ENCODE data around the gene CHD2.

CHD2 gene

GRCh38 chr15:93047621-93048425 is 147.7 kb downstream of the CHD2 start:
- DNase-seq (ENCODE audit: insufficient read length, low spot score) (no peak), FAIRE-seq (no peak)
- TF ChIP-seq POU2F2 (IDR thresholded peaks at IDR 0.05; ENCODE audit: low read depth, low read length): no peak
- no peak for TF ChIP-seq POLR2A (IDR thresholded peaks at IDR 0.05; ENCODE audit: low read depth, low read length)
- no peak for TF ChIP-seq SPI1 (IDR thresholded peaks at IDR 0.05; ENCODE audit: low read depth, low read length)
- TF ChIP-seq PAX5 (IDR thresholded peaks at IDR 0.05; ENCODE audit: insufficient read depth, low read length, severe bottlenecking): no peak
- no peak for TF ChIP-seq POLR2AphosphoS5 (IDR thresholded peaks at IDR 0.05; ENCODE audit: low read depth, low read length)
- no peak for TF ChIP-seq TAF1 (IDR thresholded peaks at IDR 0.05; ENCODE audit: low read depth, low read length)

- TF ChIP-seq PAX5 (IDR thresholded peaks at IDR 0.05; ENCODE audit: insufficient read depth, low read length, severe bottlenecking): no peak
- no peak for FAIRE-seq
- no peak for DNase-seq (ENCODE audit: insufficient read length, low spot score)
Observed at GRCh38 chr15:93048426-93048721, 148.2 kb downstream of the CHD2 start.

- DNase-seq (ENCODE audit: insufficient read length, low spot score): no peak
- FAIRE-seq: no peak
Observed at GRCh38 chr15:93048759-93049161, 148.6 kb downstream of the CHD2 start.

DNA sequence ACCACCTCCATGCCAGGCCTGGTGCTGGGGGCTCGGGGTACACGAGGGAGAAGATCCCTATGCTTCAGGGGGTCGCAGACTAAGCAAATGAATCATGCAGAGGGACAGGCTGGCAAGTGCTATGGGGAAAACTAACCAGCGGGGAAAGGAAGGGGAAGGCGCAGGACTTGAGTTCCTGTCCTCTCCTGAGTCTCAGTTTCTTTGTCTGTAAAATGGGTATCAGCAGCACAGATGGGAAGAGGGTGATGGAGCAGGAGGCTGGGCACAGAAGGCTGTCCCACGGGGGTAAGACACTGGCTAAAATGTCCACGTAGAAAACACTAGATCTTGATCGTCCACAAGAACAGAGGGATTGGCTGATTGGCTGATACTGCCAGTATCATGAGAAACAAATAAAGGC is 149.1 kb downstream of the CHD2 start:
- no peak for TF ChIP-seq POLR2A (IDR thresholded peaks at IDR 0.05; ENCODE audit: low read depth, low read length)
- TF ChIP-seq POLR2AphosphoS5 (IDR thresholded peaks at IDR 0.05; ENCODE audit: low read depth, low read length): no peak
- TF ChIP-seq TAF1 (IDR thresholded peaks at IDR 0.05; ENCODE audit: low read depth, low read length): no peak
- TF ChIP-seq PAX5 (IDR thresholded peaks at IDR 0.05; ENCODE audit: insufficient read depth, low read length, severe bottlenecking): no peak
- TF ChIP-seq POU2F2 (IDR thresholded peaks at IDR 0.05; ENCODE audit: low read depth, low read length): no peak
- TF ChIP-seq SPI1 (IDR thresholded peaks at IDR 0.05; ENCODE audit: low read depth, low read length): no peak
- DNase-seq (ENCODE audit: insufficient read length, low spot score): no peak
- no peak for FAIRE-seq

More at GRCh38 chr15:93048759-93049161, 148.6 kb downstream of the CHD2 start:
- TF ChIP-seq PAX5 (IDR thresholded peaks at IDR 0.05; ENCODE audit: insufficient read depth, low read length, severe bottlenecking): no peak
- no peak for TF ChIP-seq TAF1 (IDR thresholded peaks at IDR 0.05; ENCODE audit: low read depth, low read length)
- TF ChIP-seq POU2F2 (IDR thresholded peaks at IDR 0.05; ENCODE audit: low read depth, low read length): no peak
- no peak for TF ChIP-seq POLR2A (IDR thresholded peaks at IDR 0.05; ENCODE audit: low read depth, low read length)
- no peak for TF ChIP-seq POLR2AphosphoS5 (IDR thresholded peaks at IDR 0.05; ENCODE audit: low read depth, low read length)
- TF ChIP-seq SPI1 (IDR thresholded peaks at IDR 0.05; ENCODE audit: low read depth, low read length): no peak

DNA sequence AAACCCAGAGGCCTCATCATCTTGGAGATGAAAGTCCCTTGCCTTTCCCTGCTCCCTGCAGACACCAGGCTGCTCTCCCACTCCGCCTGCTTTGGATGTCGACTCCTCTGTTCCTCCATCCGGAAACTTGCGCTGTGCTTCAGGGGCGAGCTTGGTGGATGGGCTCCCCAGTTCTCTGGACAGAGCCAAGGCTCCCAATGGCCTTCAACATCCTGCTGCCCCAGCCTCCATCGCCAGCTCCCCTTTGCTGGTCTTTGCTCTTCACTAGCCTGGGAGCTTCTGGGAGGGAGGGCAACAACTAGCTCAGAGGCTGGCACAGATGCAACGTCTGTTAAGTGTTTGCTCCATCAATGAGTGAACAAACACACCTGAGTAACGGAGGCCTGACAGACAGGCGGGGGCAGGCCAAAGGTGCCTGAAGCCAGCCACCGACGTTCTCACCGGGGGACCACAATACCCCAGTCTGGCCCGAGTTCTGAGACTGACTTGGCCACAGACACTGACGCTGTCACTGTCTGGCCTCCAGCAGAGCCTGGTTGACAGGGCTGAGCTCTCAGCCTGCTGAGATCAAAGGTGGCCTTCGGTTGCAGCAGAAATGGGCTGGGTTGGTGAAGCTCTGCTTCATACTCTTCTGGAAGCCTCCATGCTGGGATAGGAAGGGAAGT is 149.9 kb downstream of the CHD2 start:
- DNase-seq (ENCODE audit: insufficient read length, low spot score) (no peak), FAIRE-seq (no peak)
- TF ChIP-seq POLR2A (IDR thresholded peaks at IDR 0.05; ENCODE audit: low read depth, low read length): no peak

DNA sequence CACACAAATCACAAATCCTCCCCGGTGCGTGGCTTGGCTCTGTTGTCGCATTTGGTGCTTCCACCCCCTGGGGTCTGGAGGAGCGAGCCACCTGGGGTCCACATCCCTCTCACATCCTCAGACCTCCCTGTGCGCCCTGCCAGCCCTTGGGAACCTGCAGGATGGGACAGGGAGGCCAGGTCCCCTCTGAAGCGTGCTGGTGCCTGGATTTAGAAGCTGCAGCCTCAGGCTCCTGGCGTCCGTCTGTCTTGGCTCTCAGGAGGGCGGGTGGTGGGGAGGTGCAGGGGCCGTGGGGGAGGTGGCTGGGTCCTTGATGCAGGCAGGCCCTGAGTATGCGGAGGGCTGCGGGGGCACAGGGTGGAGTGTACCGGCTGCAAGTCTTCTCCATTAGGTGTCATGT is 150.5 kb downstream of the CHD2 start:
- no peak for TF ChIP-seq POLR2A (IDR thresholded peaks at IDR 0.05; ENCODE audit: low read depth, low read length)
- TF ChIP-seq POU2F2 (IDR thresholded peaks at IDR 0.05; ENCODE audit: low read depth, low read length): no peak
- TF ChIP-seq PAX5 (IDR thresholded peaks at IDR 0.05; ENCODE audit: insufficient read depth, low read length, severe bottlenecking): no peak
- TF ChIP-seq SPI1 (IDR thresholded peaks at IDR 0.05; ENCODE audit: low read depth, low read length): no peak
- no peak for TF ChIP-seq TAF1 (IDR thresholded peaks at IDR 0.05; ENCODE audit: low read depth, low read length)
- no peak for TF ChIP-seq POLR2AphosphoS5 (IDR thresholded peaks at IDR 0.05; ENCODE audit: low read depth, low read length)
- FAIRE-seq: no peak
- DNase-seq (ENCODE audit: insufficient read length, low spot score): no peak

DNA sequence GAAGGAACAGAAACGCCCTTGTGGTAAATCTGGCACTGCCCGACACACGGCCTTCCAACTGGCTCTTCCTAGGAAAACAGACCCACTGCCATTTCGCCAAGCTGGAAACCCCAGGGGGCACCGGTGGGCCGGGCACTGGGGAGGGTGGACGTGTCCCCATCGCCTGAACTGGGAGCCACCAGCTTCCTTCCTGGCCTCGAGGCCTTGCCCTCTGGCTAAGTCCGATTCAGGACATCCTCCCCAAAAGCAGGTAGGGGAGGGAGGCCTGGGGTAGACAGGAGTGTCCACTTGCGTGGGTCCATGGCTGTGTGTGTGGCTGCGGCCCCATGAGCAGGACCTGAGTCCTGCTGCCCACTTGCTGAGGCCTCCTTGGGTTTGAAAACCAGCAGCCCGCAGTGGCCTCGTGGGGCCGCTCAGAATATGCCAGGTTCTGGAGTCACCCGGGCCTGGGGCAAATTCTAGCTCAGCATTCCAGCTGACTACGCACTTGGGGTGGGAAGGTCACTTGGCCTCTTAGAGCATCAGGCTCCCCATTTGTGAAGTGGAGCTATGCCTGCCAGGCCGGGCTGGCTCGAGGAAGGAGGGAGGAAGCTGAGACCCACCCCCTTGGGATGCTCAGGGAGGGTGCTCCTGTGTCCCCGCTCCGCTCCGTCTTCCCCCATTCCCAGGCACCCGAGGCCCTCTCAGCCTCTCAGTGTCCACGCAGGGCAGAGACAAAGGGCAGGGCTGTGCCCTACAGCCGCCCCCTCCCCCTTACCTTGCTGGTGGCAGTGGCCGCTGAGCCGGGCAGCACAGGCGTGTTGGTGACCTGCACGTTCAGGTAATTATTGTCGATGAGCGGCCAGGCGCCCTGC is 151.3 kb downstream of the CHD2 start:
- no peak for FAIRE-seq
- no peak for DNase-seq (ENCODE audit: insufficient read length, low spot score)

DNA sequence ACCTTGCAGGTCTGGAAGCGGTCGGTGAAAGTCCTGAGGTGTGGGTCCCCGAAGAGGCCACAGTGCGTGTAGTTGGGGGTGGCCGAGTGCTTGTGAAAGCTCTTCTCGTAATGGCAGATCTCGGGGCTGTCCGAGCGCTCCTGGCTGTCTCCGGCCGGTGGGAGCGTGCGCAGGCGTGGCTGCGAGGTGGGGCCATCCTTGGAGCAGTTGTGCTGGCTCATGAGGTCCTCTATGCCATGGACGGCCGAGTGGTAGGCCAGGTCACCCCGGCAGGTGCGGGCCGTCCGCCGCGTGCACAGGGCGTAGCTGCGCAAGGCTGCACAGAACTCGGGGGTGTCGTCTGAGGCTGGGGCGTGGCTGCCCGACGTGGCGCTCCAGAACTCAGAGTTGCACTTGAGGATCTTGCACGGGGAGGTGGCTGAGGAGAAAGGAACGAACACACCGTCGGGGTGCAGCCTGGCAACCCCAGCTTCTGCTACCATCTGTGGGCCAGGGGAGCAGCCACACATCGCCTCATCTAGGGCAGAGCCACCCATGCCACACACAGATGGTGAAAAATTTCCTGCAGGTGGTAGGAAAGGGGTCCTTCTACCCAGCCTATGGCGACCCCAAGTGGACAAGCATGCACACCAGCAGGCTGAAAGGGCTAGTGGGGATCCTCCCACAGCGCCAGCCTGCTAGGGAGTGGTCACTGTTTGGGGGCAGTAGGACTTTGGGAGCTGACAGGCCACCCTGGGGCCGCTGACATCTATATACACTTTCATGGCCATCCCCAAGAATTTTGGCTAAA is 152.2 kb downstream of the CHD2 start:
- DNase-seq (ENCODE audit: insufficient read length, low spot score) (no peak), FAIRE-seq (no peak)
- TF ChIP-seq POLR2A (IDR thresholded peaks at IDR 0.05; ENCODE audit: low read depth, low read length) (no peak), SPI1 (IDR thresholded peaks at IDR 0.05; ENCODE audit: low read depth, low read length) (no peak), POU2F2 (IDR thresholded peaks at IDR 0.05; ENCODE audit: low read depth, low read length) (no peak)

More for the DNA sequence above, 151.3 kb downstream of the CHD2 start:
- no peak for TF ChIP-seq POLR2AphosphoS5 (IDR thresholded peaks at IDR 0.05; ENCODE audit: low read depth, low read length)
- no peak for TF ChIP-seq SPI1 (IDR thresholded peaks at IDR 0.05; ENCODE audit: low read depth, low read length)
- no peak for TF ChIP-seq POU2F2 (IDR thresholded peaks at IDR 0.05; ENCODE audit: low read depth, low read length)
- TF ChIP-seq PAX5 (IDR thresholded peaks at IDR 0.05; ENCODE audit: insufficient read depth, low read length, severe bottlenecking): no peak

DNA sequence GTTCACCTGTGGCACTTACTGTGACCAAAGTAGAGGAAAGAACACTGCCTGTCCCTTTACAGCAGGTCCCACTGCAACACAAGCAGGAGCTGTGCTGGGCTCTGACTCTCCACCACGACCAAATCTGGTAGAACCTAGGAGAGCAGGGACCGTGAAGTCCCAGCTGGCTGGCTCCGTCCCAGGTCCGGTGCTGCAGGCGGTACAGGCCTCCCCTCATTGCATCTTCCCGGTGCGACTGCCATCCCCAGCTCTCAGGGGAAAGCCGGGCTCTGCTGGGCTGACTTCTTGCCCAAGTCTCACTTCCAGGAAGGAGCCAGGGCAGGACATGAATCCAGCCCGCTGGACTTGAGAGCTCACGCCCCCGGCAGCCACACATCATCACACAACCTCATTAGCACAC is 155.1 kb downstream of the CHD2 start:
- no peak for FAIRE-seq
- TF ChIP-seq POLR2AphosphoS5 (IDR thresholded peaks at IDR 0.05; ENCODE audit: low read depth, low read length) (no peak), SPI1 (IDR thresholded peaks at IDR 0.05; ENCODE audit: low read depth, low read length) (no peak), PAX5 (IDR thresholded peaks at IDR 0.05; ENCODE audit: insufficient read depth, low read length, severe bottlenecking) (no peak), TAF1 (IDR thresholded peaks at IDR 0.05; ENCODE audit: low read depth, low read length) (no peak), POU2F2 (IDR thresholded peaks at IDR 0.05; ENCODE audit: low read depth, low read length) (no peak), POLR2A (IDR thresholded peaks at IDR 0.05; ENCODE audit: low read depth, low read length) (no peak)
- no peak for DNase-seq (ENCODE audit: insufficient read length, low spot score)
